K562 (cell line): ENCODE measurements around the gene ZNF169. TPM values are rescaled to one million over a fixed set of nuclear protein-coding genes. Genes with fewer than 3 reads are reported as not detected.

Source experiments
- BCL6 ChIP-seq: fragments of 250-450 bp; sonication (Bioruptor Pico); IDR thresholded peaks from 2 replicates; pipeline ENCODE4 v1.4.0; 2020
- BHLHE40 ChIP-seq: IDR thresholded peaks from 2 replicates; pipeline ENCODE4 v1.6.1; 2011; ENCODE audit warnings: low read length, improper control_type of control experiment
- CEBPG ChIP-seq, 3 experiments: fragments of 200-800 bp in 1 of 3; sonication (Bioruptor generic) in 1 of 3; sonication (generic) in 1 of 3; formaldehyde crosslinking in 1 of 3; IDR thresholded peaks in 2 of 3; conservative IDR thresholded peaks in 1 of 3; 2 replicates each; pipeline versions ENCODE4 v1.6.1 to v1.8.0; 2016 to 2022; ENCODE audit warnings: missing compliant biosample characterization in 2 of 3, missing genetic modification characterization in 2 of 3, mild to moderate bottlenecking in 1 of 3, missing genetic modification reagents in 1 of 3
- COPS2 ChIP-seq: fragments of 450-650 bp; conservative IDR thresholded peaks from 2 replicates; pipeline ENCODE4 v1.6.1; 2016; ENCODE audit warnings: mild to moderate bottlenecking, moderate library complexity
- CREM ChIP-seq: IDR thresholded peaks from 2 replicates; pipeline ENCODE4 v1.6.1; 2014; ENCODE audit warnings: antibody characterized with exemption, low read depth
- CXXC5 ChIP-seq: fragments of 250-450 bp; sonication (Bioruptor Pico); IDR thresholded peaks from 2 replicates; pipeline ENCODE4 v1.8.0; 2022; ENCODE audit warnings: inconsistent platforms, mild to moderate bottlenecking, moderate library complexity
- FOXA1 ChIP-seq: fragments of 450-650 bp; IDR thresholded peaks from 2 replicates; pipeline ENCODE4 v1.6.1; 2016; ENCODE audit warnings: mild to moderate bottlenecking, borderline replicate concordance
- GABPA ChIP-seq: fragments of 200-800 bp; sonication (Bioruptor generic); conservative IDR thresholded peaks from 2 replicates; pipeline ENCODE4 v1.6.1; 2016; ENCODE audit warnings: low read depth, missing genetic modification characterization, missing compliant biosample characterization
- GABPB1 ChIP-seq: sonication (generic); formaldehyde crosslinking; IDR thresholded peaks from 2 replicates; pipeline ENCODE4 v1.8.0; 2022; ENCODE audit warnings: mild to moderate bottlenecking, missing genetic modification reagents
- MAFG ChIP-seq: fragments of 450-650 bp; conservative IDR thresholded peaks from 2 replicates; pipeline ENCODE4 v1.6.1; 2016; ENCODE audit warnings: missing genetic modification characterization, missing compliant biosample characterization
- MAFK ChIP-seq: IDR thresholded peaks from 2 replicates; pipeline ENCODE4 v1.6.1; 2011; ENCODE audit warnings: low read length, improper control_type of control experiment
- MTA3 ChIP-seq: fragments of 450-650 bp; formaldehyde crosslinking; IDR thresholded peaks from 2 replicates; pipeline ENCODE4 v1.6.1; 2017; ENCODE audit warnings: mild to moderate bottlenecking, borderline replicate concordance
- NCOA2 ChIP-seq, 2 experiments: fragments of 450-650 bp; IDR thresholded peaks; 2 replicates each; pipeline ENCODE4 v1.6.1; 2018; ENCODE audit warnings: mild to moderate bottlenecking in 2 of 2, moderate library complexity in 1 of 2; ENCODE audit not compliant: partially characterized antibody in 2 of 2
- NR2C2 ChIP-seq, 2 experiments: fragments of 200-800 bp in 1 of 2; sonication (Bioruptor generic) in 1 of 2; sonication (generic) in 1 of 2; formaldehyde crosslinking in 1 of 2; IDR thresholded peaks; 2 replicates each; pipeline versions ENCODE4 v1.6.1 to v1.8.0; 2016 to 2022; ENCODE audit warnings: mild to moderate bottlenecking in 1 of 2, missing compliant biosample characterization in 1 of 2, missing genetic modification characterization in 1 of 2, missing genetic modification reagents in 1 of 2
- NRF1 ChIP-seq, 2 experiments: fragments of 450-650 bp; IDR thresholded peaks in 1 of 2; conservative IDR thresholded peaks in 1 of 2; 2 replicates each; pipeline ENCODE4 v1.6.1; 2014; ENCODE audit warnings: mild to moderate bottlenecking in 2 of 2
- PHF20 ChIP-seq: fragments of 450-650 bp; IDR thresholded peaks from 2 replicates; pipeline ENCODE4 v1.6.1; 2018; ENCODE audit not compliant: partially characterized antibody
- POLR2H ChIP-seq: IDR thresholded peaks from 2 replicates; pipeline ENCODE4 v1.6.1; 2016; ENCODE audit warnings: missing genetic modification characterization, low read depth, mild to moderate bottlenecking, control low read depth, missing compliant biosample characterization, moderate library complexity
- RHOXF2B ChIP-seq: fragments of 250-450 bp; sonication (Bioruptor Pico); conservative IDR thresholded peaks from 2 replicates; pipeline ENCODE4 v1.5.1; 2021
- SIRT6 ChIP-seq: IDR thresholded peaks from one replicate; pipeline ENCODE4 v1.6.1; 2012; ENCODE audit warnings: low read depth, mild to moderate bottlenecking, control low read depth, inconsistent platforms, low read length, moderate library complexity
- SMAD4 ChIP-seq: fragments of 250-450 bp; sonication (Bioruptor Pico); conservative IDR thresholded peaks from 2 replicates; pipeline ENCODE4 v1.8.0; 2021; ENCODE audit warnings: inconsistent platforms, mild to moderate bottlenecking, moderate library complexity
- SOX6 ChIP-seq: fragments of 450-650 bp; IDR thresholded peaks from 2 replicates; pipeline ENCODE4 v1.6.1; 2014; ENCODE audit warnings: mild to moderate bottlenecking
- SP1 ChIP-seq: sonication (generic); formaldehyde crosslinking; IDR thresholded peaks from 2 replicates; pipeline ENCODE4 v1.8.1; 2022; ENCODE audit warnings: mild to moderate bottlenecking, missing genetic modification reagents
- TBP ChIP-seq: optimal IDR thresholded peaks from 2 replicates; pipeline ENCODE3; 2011; ENCODE audit warnings: low read depth, low read length, improper control_type of control experiment
- ZNF121 ChIP-seq: sonication (generic); formaldehyde crosslinking; conservative IDR thresholded peaks from 2 replicates; pipeline ENCODE4 v1.8.0; 2022; ENCODE audit warnings: missing genetic modification reagents
- ZNF232 ChIP-seq: sonication (generic); formaldehyde crosslinking; IDR thresholded peaks from 2 replicates; pipeline ENCODE4 v1.8.0; 2022; ENCODE audit warnings: mild to moderate bottlenecking, missing genetic modification reagents
- ZNF274 ChIP-seq: IDR thresholded peaks from 2 replicates; pipeline ENCODE4 v1.6.1; 2011; ENCODE audit warnings: low read depth, mild to moderate bottlenecking, low read length, moderate library complexity, borderline replicate concordance
- ZNF3 ChIP-seq: fragments of 250-450 bp; sonication (Bioruptor Pico); IDR thresholded peaks from 2 replicates; pipeline ENCODE4 v1.5.0; 2021; ENCODE audit warnings: mild to moderate bottlenecking, moderate library complexity
- ZNF347 ChIP-seq: fragments of 450-650 bp; formaldehyde crosslinking; IDR thresholded peaks from 2 replicates; pipeline ENCODE4 v1.4.0; 2020; ENCODE audit warnings: low read depth, mild to moderate bottlenecking, moderate library complexity
- ZNF717 ChIP-seq: fragments of 250-450 bp; sonication (Bioruptor Pico); IDR thresholded peaks from 2 replicates; pipeline ENCODE4 v1.5.0; 2021
- ZNF780A ChIP-seq: fragments of 250-450 bp; sonication (Bioruptor Pico); IDR thresholded peaks from 2 replicates; pipeline ENCODE4 v1.5.0; 2021; ENCODE audit warnings: mild to moderate bottlenecking
- polyA plus RNA-seq, 8 experiments: library from polyadenylated mRNA; depleted of rRNA in 4 of 8; stranded (reverse) in 5 of 8; unstranded in 3 of 8; fragments of >200 nt; fragmentation: Nextera tagmentation in 2 of 8; fragmentation: Illumina TruSeq in 1 of 8; extraction: Ambion mirVana in 2 of 8; extraction: Trizol in 1 of 8; gene quantifications; 2 replicates each; pipeline versions ENCODE4 v1.2.1 to v1.2.3, GENCODE V29; 2011 to 2014; ENCODE audit warnings: inconsistent platforms in 1 of 8, missing spikeins in 1 of 8
- total RNA-seq, 7 experiments: library from RNA; depleted of rRNA in 6 of 7; stranded (reverse); fragments of >200 nt in 6 of 7; fragmentation: Illumina TruSeq in 2 of 7; extraction: Trizol in 2 of 7; gene quantifications; 2 replicates each; pipeline versions ENCODE4 v1.2.1 to v1.2.3, GENCODE V29; 2011 to 2021; ENCODE audit warnings: low replicate concordance in 1 of 7
- TF ChIP-seq, protein P1 (sequence below), 2 experiments: fragments of 250-450 bp in 1 of 2; fragments of 450-650 bp in 1 of 2; sonication (Bioruptor Pico) in 1 of 2; IDR thresholded peaks; 2 replicates each; pipeline versions ENCODE4 v1.6.1 to v1.8.0; 2016 to 2021; ENCODE audit warnings: mild to moderate bottlenecking in 2 of 2, moderate library complexity in 2 of 2, missing compliant biosample characterization in 1 of 2, missing genetic modification characterization in 1 of 2

Gene ZNF169
- total and polyA plus RNA-seq, 9 of the 15 experiments (the other 6 are each of a cell fraction or from before 2014, with no cell fraction given) = 2.0 to 16.2 (median 5.6) TPM

DNA sequence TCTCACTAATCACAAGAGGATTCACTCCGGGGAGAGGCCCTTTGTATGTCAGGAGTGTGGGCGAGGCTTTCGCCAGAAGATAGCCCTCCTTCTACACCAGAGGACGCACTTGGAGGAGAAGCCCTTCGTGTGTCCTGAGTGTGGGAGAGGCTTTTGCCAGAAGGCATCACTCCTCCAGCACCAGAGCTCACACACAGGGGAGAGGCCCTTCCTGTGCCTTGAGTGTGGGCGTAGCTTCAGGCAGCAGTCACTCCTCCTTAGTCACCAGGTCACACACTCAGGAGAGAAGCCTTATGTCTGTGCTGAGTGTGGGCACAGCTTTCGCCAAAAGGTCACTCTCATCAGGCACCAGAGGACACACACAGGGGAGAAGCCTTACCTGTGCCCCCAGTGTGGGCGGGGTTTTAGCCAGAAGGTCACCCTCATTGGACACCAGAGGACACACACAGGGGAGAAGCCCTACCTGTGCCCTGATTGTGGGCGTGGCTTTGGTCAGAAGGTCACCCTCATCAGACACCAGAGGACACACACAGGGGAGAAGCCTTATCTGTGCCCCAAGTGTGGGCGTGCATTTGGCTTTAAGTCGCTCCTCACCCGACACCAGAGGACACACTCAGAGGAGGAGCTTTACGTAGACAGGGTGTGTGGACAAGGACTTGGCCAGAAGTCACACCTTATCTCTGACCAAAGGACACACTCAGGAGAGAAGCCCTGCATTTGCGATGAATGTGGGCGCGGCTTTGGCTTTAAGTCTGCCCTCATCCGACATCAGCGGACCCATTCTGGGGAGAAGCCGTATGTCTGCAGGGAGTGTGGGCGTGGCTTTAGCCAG lies 41.6 kb downstream of the ZNF169 start (continued):
- no peak for TF ChIP-seq ZNF3
- TF ChIP-seq NR2C2 (CRISPR knock-in tag; IDR thresholded peaks at IDR 0.05) = no peak
- peak; percentile 44; the same call in 1 of the 2 replicates for TF ChIP-seq NR2C2 (tag; IDR thresholded peaks at IDR 0.05)
- no peak for TF ChIP-seq BCL6
- no peak for TF ChIP-seq CEBPG (CRISPR knock-in tag; IDR thresholded peaks at IDR 0.05)
- no peak for TF ChIP-seq CEBPG (tag; conservative IDR thresholded peaks at IDR 0.05 in 1 of 2, IDR thresholded peaks at IDR 0.05 in 1 of 2)
- TF ChIP-seq FOXA1 = no peak
- peak; percentile 72 for TF ChIP-seq CREM
- TF ChIP-seq ZNF121 (CRISPR knock-in tag) = no peak
- TF ChIP-seq NCOA2 (IDR thresholded peaks at IDR 0.05; ENCODE audit: partially characterized antibody in 2 of 2) = no peak
- TF ChIP-seq MTA3 = peak; percentile 56; the same call in 1 of the 2 replicates
- peak; percentile 64 for TF ChIP-seq CXXC5
- TF ChIP-seq GABPA (tag) = no peak
- peak; percentile 74 for TF ChIP-seq SOX6
- TF ChIP-seq, protein P1, sequence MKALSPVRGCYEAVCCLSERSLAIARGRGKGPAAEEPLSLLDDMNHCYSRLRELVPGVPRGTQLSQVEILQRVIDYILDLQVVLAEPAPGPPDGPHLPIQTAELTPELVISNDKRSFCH (CRISPR knock-in tag; IDR thresholded peaks at IDR 0.05) = no peak
- TF ChIP-seq, protein P1 (tag; IDR thresholded peaks at IDR 0.05) = peak; percentile 69; the same call in 1 of the 2 replicates
- no peak for TF ChIP-seq RHOXF2B
- TF ChIP-seq SIRT6 = no peak
- TF ChIP-seq SP1 (CRISPR knock-in tag) = peak; percentile 71
- no peak for TF ChIP-seq ZNF232 (CRISPR knock-in tag)
- TF ChIP-seq MAFG (tag) = no peak
- TF ChIP-seq POLR2H (tag) = no peak
- no peak for TF ChIP-seq COPS2
- TF ChIP-seq NRF1 (conservative IDR thresholded peaks at IDR 0.05 in 1 of 2, IDR thresholded peaks at IDR 0.05 in 1 of 2) = peak; percentile 50 to 69
- TF ChIP-seq SMAD4 (CRISPR knock-in tag) = peak; percentile 24; the same call in 1 of the 2 replicates
- peak; percentile 77 for TF ChIP-seq BHLHE40
- TF ChIP-seq PHF20 = no peak
- TF ChIP-seq ZNF780A = no peak
- TF ChIP-seq TBP = peak; percentile 22
- TF ChIP-seq GABPB1 (CRISPR knock-in tag) = 0 out of 2 replicates have a peak, but pooled peaks have one; percentile 40
- no peak for TF ChIP-seq ZNF717 (CRISPR knock-in tag)
- no peak for TF ChIP-seq ZNF347 (CRISPR knock-in tag)
- TF ChIP-seq MAFK = peak; percentile 9; the same call in 1 of the 2 replicates
- TF ChIP-seq ZNF274 = no peak
